ENCODE results near the gene LPGAT1. TPM values are rescaled to one million over a fixed set of nuclear protein-coding genes. Genes with fewer than 3 reads are reported as not detected.

LPGAT1 gene
- total and polyA plus RNA-seq, 2 donors (not counting 3 experiments of a cell fraction or from before 2014, with no cell fraction given) = 6.1 to 46.0 TPM

- DNase-seq (ENCODE audit: low read depth, low spot score) (no peak), FAIRE-seq (no peak)
- no peak overlapping the region for H3K9ac ChIP-seq (replicated peaks; ENCODE audit: extremely low read depth, insufficient read depth, low read length)
- H3K4me1 ChIP-seq (ENCODE audit: control insufficient read depth, extremely low read depth, insufficient read depth, low read length) = no peaks in the 10 kb centered on the region
- H3K4me3 ChIP-seq (replicated peaks in 1 of 3; ENCODE audit: insufficient read depth in 1 of 3, low read depth in 1 of 3, low read length in 3 of 3) = no peak overlapping the region
- dilution Hi-C loops (cut with MboI; ENCODE audit: extremely low pct_ligation_motif_present, low sequenced_read_pairs) = no loop called here
- no peak overlapping the region for H3K4me2 ChIP-seq (ENCODE audit: insufficient read depth, low read length)
- no peaks in the 10 kb centered on the region for H3K9me3 ChIP-seq (replicated peaks; ENCODE audit: control insufficient read depth, insufficient read depth, low read length)
- intact Hi-C loops (cut with micrococcal nuclease) = no loop called here
- no peaks in the 10 kb centered on the region for H3K79me2 ChIP-seq (ENCODE audit: control insufficient read depth, insufficient read depth, low read length)
- no peak overlapping the region for H2AFZ ChIP-seq (ENCODE audit: low read depth, low read length)
- H3K27me3 ChIP-seq (ENCODE audit: control insufficient read depth in 2 of 2, insufficient read depth in 2 of 2, low read length in 2 of 2) = no peaks in the 10 kb centered on the region
- TF ChIP-seq FOS (IDR thresholded peaks at IDR 0.05; ENCODE audit: borderline replicate concordance, insufficient read depth, low read length) (no peak), MAX (IDR thresholded peaks at IDR 0.05; ENCODE audit: insufficient read depth, insufficient read length) (no peak), MYC (IDR thresholded peaks at IDR 0.05; ENCODE audit: low read depth, low read length) (no peak), JUN (IDR thresholded peaks at IDR 0.05; ENCODE audit: borderline replicate concordance, insufficient read depth, insufficient read length, low read depth) (no peak), GATA2 (IDR thresholded peaks at IDR 0.05; ENCODE audit: insufficient read depth, insufficient read length, low read depth, low read length) (no peak), POLR2A (IDR thresholded peaks at IDR 0.05; ENCODE audit: low read depth, low read length) (no peak), EZH2 (IDR thresholded peaks at IDR 0.05; ENCODE audit: borderline replicate concordance, low read depth, low read length, severe bottlenecking) (no peak), POLR2AphosphoS5 (IDR thresholded peaks at IDR 0.05; ENCODE audit: insufficient read depth, low read depth, low read length) (no peak)
- TF ChIP-seq, protein P1, sequence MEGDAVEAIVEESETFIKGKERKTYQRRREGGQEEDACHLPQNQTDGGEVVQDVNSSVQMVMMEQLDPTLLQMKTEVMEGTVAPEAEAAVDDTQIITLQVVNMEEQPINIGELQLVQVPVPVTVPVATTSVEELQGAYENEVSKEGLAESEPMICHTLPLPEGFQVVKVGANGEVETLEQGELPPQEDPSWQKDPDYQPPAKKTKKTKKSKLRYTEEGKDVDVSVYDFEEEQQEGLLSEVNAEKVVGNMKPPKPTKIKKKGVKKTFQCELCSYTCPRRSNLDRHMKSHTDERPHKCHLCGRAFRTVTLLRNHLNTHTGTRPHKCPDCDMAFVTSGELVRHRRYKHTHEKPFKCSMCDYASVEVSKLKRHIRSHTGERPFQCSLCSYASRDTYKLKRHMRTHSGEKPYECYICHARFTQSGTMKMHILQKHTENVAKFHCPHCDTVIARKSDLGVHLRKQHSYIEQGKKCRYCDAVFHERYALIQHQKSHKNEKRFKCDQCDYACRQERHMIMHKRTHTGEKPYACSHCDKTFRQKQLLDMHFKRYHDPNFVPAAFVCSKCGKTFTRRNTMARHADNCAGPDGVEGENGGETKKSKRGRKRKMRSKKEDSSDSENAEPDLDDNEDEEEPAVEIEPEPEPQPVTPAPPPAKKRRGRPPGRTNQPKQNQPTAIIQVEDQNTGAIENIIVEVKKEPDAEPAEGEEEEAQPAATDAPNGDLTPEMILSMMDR (IDR thresholded peaks at IDR 0.05; ENCODE audit: extremely low read depth in 1 of 2, insufficient read depth in 1 of 2, low read depth in 1 of 2, low read length in 2 of 2) = no peak
- no peaks in the 10 kb centered on the region for H3K36me3 ChIP-seq (ENCODE audit: control insufficient read depth in 2 of 2, extremely low read depth in 1 of 2, insufficient read depth in 2 of 2, low read length in 2 of 2)
- H3K9me1 ChIP-seq (replicated peaks; ENCODE audit: control insufficient read depth, extremely low read depth, insufficient read depth, low read length) = no peaks in the 10 kb centered on the region
- H3K27ac ChIP-seq (ENCODE audit: insufficient read depth, low read depth, low read length) = no peak overlapping the region
- H4K20me1 ChIP-seq (replicated peaks; ENCODE audit: control insufficient read depth, extremely low read depth, insufficient read depth, low read length) = no peaks in the 10 kb centered on the region
- POLR2A ChIA-PET = no interaction called here
- no TSS peak for BruUV-seq (replicated peaks)
- CTCF ChIA-PET = interaction anchor here (0.6 to 3.0 kb wide), 3 partner anchors 10 to 1148 kb away, joined by 3 to 21 read pairs (median 4); no protein-coding TSS in a partner anchor
Measured at GRCh38 chr1:211708926-211709325, 121.6 kb downstream of the LPGAT1 start.
